ENCODE data around the gene PLEKHM3.

GRCh38 chr2:208066016-208066415 lies 40.7 kb upstream of the PLEKHM3 start:
- no peak for TF ChIP-seq EP300 (IDR thresholded peaks at IDR 0.05)
- TF ChIP-seq CTCF (IDR thresholded peaks at IDR 0.05) = no peak

Measured in A549 (cell line).